ENCODE measurements around the gene UCK1.
"Not testable (repeated sequence)": the region's sequence is repeated elsewhere in the genome, so short reads cannot be mapped to it uniquely, and the experiment has no call there.

Gene UCK1

GRCh38 chr9:131554843-131555351 is 23.8 kb upstream of the UCK1 start:
- no peak for DNase-seq (ENCODE audit: low read depth)
- H3K4me3 ChIP-seq (ENCODE audit: low read depth, low read length) = no peak overlapping the region
- TF ChIP-seq POLR2A (IDR thresholded peaks at IDR 0.05; ENCODE audit: extremely low read depth, insufficient read length) (no peak), MYC (IDR thresholded peaks at IDR 0.05; ENCODE audit: low read depth, low read length) (no peak), MAX (IDR thresholded peaks at IDR 0.05; ENCODE audit: low read depth, low read length) (no peak), CTCF (IDR thresholded peaks at IDR 0.05; ENCODE audit: low read depth, low read length) (no peak)

GRCh38 chr9:131554087-131554842 is 23.2 kb upstream of the UCK1 start:
- peak; percentile 20 for DNase-seq (ENCODE audit: low read depth)
- no peak for TF ChIP-seq CTCF (IDR thresholded peaks at IDR 0.05; ENCODE audit: low read depth, low read length)
- TF ChIP-seq POLR2A (IDR thresholded peaks at IDR 0.05; ENCODE audit: extremely low read depth, insufficient read length) = no peak
- no peak for TF ChIP-seq MAX (IDR thresholded peaks at IDR 0.05; ENCODE audit: low read depth, low read length)
- TF ChIP-seq MYC (IDR thresholded peaks at IDR 0.05; ENCODE audit: low read depth, low read length) = no peak
- H3K4me3 ChIP-seq (ENCODE audit: low read depth, low read length) = no peak overlapping the region

GRCh38 chr9:131552030-131552429 is 21.0 kb upstream of the UCK1 start:
- DNase-seq (ENCODE audit: low read depth) = no peak
- no peak overlapping the region for H3K4me3 ChIP-seq (ENCODE audit: low read depth, low read length)
- TF ChIP-seq CTCF (IDR thresholded peaks at IDR 0.05; ENCODE audit: low read depth, low read length) = no peak
- no peak for TF ChIP-seq MYC (IDR thresholded peaks at IDR 0.05; ENCODE audit: low read depth, low read length)
- TF ChIP-seq POLR2A (IDR thresholded peaks at IDR 0.05; ENCODE audit: extremely low read depth, insufficient read length) = no peak
- no peak for TF ChIP-seq MAX (IDR thresholded peaks at IDR 0.05; ENCODE audit: low read depth, low read length)

GRCh38 chr9:131550465-131550864 is 19.4 kb upstream of the UCK1 start:
- not testable (repeated sequence) for DNase-seq (ENCODE audit: low read depth); H3K4me3 ChIP-seq (ENCODE audit: low read depth, low read length)

GRCh38 chr9:131549186-131549585 is 18.1 kb upstream of the UCK1 start:
- not testable (repeated sequence) for DNase-seq (ENCODE audit: low read depth); H3K4me3 ChIP-seq (ENCODE audit: low read depth, low read length)

GRCh38 chr9:131546336-131547084 is 15.4 kb upstream of the UCK1 start:
- H3K4me3 ChIP-seq (ENCODE audit: low read depth, low read length) = no peak overlapping the region
- DNase-seq (ENCODE audit: low read depth) = no peak
- TF ChIP-seq MAX (IDR thresholded peaks at IDR 0.05; ENCODE audit: low read depth, low read length) (no peak), MYC (IDR thresholded peaks at IDR 0.05; ENCODE audit: low read depth, low read length) (no peak), CTCF (IDR thresholded peaks at IDR 0.05; ENCODE audit: low read depth, low read length) (no peak), POLR2A (IDR thresholded peaks at IDR 0.05; ENCODE audit: extremely low read depth, insufficient read length) (no peak)
